ENCODE measurements around the gene ATG4B.

Gene ATG4B

GRCh38 chr2:241607162-241607885, 30.2 kb upstream of the ATG4B start:
- TF ChIP-seq GATA1 (IDR thresholded peaks at IDR 0.05; ENCODE audit: low read depth, low read length), result no peak
- TF ChIP-seq POLR2A (IDR thresholded peaks at IDR 0.05; ENCODE audit: low read length), result no peak
- no peak for DNase-seq

- DNase-seq, result no peak
- TF ChIP-seq POLR2A (IDR thresholded peaks at IDR 0.05; ENCODE audit: low read length), result no peak
- no peak for TF ChIP-seq GATA1 (IDR thresholded peaks at IDR 0.05; ENCODE audit: low read depth, low read length)
Observed at GRCh38 chr2:241608881-241609280, 28.6 kb upstream of the ATG4B start.

DNA sequence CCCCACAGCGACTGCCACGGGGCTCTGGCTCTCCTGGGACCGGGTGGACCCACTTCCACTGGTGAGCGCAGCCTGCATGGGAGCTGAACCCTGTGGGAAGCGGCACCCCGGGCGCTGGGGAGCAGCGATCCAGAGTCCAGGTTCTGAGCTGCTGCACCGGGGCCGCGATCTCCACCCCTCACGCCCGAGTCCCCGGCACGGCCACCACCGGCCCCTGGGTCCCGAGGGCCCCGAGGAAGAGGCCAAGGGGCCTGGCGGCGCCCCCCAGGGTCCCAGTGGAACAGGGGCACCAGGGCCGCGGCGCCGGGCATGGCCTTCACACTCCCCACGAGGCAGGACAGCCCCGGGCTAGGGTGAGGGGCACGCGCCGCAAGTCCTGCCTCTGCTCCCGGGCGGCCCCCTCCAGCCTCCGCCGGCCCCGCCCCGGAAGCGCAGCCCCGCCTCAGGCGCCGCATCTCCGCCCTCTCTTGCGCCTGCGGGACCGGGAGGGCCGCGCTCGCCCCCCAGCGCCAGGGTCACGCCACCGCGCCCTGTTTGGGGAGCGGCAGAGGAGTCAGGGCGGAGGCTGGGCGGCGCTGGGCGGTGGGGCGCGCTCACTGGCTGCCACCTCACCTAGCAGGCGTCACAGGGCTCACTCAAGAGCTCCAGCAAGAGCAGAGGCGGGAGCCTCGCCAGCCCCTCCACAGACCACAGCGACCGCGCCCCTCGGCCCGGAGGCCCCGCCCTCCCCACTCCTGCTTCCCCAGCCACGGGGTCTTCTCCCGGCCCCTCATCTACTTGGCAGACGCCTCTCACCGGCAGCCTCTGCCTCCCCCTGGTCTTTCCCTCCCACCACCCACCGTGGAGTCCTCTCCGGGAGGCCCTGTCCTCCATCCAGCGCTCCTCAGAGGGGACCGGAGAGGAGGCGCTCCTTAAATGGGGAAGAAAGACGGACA, 27.4 kb upstream of the ATG4B start:
- TF ChIP-seq POLR2A (IDR thresholded peaks at IDR 0.05; ENCODE audit: low read length) (no peak), GATA1 (IDR thresholded peaks at IDR 0.05; ENCODE audit: low read depth, low read length) (no peak)
- peak; percentile 94 to 95 for DNase-seq

DNA sequence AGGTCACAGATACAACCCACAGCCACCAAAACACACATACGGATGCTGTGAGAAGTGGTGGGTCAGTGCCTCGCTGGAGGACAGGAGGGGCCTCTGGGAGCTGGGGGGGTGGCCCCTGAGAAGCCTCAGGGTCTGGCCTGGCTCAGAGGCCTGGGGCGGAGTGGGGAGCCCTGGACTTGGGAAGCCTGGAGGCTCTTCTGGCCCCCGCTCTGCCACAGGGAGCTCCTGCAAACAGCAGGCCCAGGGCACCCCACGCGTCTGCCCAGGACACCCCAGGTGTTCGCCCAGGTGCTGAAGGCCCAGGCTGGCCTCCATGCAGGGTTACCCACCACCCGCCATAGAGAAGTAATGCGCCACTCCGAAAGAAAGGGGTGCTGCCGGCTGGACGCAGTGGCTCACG, 26.4 kb upstream of the ATG4B start:
- TF ChIP-seq POLR2A (IDR thresholded peaks at IDR 0.05; ENCODE audit: low read length) (no peak), GATA1 (IDR thresholded peaks at IDR 0.05; ENCODE audit: low read depth, low read length) (no peak)
- DNase-seq, result no peak

DNA sequence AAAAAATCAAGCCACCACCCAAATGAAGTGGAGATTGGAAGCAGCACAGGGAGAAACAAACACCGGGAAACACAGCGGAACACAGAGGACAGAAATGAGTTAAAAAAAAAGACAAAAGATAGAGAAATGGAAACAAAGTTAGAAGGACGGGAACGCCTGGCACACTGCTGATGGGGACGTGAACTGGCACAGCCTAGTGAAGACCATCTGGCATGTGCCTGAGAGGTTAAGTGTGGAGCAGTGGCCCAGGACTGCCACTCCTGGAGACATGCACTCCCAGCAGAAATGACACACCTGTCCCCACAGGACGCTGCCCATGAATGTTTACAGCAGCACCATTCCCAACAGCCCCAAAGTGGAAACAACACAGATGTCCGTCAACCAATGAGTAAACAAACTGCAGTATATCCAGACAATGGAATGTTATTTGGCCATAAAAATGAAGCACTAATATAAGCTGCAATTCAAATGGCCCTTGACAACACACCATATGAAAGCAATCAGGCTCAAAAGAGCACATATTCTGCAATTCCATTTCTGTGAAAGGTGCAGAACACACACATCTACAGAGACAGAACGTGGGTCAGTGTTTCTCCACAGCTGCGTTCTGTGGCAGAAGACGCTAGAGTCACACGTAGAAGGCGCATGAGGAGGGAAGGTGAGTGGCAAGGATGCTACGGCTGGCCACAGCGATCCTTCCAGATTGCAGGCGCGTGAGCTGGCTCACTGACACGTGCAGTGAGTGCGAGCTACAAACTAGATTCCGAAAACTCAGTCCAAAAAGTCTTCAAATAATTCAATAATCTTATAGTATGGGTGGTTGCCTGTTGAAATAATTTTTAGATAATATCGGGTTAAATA, 25.1 kb upstream of the ATG4B start:
- DNase-seq, result no peak

DNA sequence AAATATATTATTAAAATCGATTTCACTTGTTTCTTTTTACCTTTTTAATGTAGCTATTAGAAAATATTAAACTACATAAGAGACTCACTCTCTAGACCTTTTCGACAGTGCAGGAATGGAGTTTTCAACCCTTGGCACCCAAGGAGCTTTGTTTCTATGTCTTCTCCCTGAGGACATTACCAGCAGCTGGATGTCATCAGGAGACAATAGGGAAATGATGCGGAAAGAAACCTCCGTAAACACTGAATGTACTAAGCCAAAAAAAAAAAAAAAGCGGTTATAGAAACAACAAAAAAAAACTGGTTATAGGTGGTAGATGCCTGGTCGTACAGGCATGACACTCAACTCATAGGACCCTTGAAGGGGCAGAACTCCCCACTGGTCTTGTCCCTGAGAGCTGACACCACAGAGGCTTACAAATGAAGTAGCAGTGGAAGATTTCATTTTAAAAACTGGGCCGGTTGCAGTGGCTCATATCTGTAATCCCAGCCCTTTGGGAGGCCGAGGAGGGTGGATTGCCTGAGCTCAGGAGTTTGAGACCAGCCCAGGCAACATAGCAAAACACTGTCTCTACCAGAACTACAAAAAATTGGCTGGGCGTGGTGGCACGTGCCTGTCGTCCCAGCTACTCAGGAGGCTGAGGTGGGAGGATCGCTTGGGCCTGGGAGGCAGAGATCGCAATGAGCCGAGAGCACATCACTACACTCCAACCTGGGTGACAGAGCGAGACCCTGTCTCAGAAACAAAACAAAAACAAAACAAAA, 24.3 kb upstream of the ATG4B start:
- TF ChIP-seq POLR2A (IDR thresholded peaks at IDR 0.05; ENCODE audit: low read length) (no peak), GATA1 (IDR thresholded peaks at IDR 0.05; ENCODE audit: low read depth, low read length) (no peak)
- no peak for DNase-seq

More for the DNA sequence above, 25.1 kb upstream of the ATG4B start:
- TF ChIP-seq POLR2A (IDR thresholded peaks at IDR 0.05; ENCODE audit: low read length), result no peak
- no peak for TF ChIP-seq GATA1 (IDR thresholded peaks at IDR 0.05; ENCODE audit: low read depth, low read length)

GRCh38 chr2:241615041-241615440, 22.5 kb upstream of the ATG4B start:
- DNase-seq, result no peak
- no peak for TF ChIP-seq GATA1 (IDR thresholded peaks at IDR 0.05; ENCODE audit: low read depth, low read length)
- no peak for TF ChIP-seq POLR2A (IDR thresholded peaks at IDR 0.05; ENCODE audit: low read length)

DNA sequence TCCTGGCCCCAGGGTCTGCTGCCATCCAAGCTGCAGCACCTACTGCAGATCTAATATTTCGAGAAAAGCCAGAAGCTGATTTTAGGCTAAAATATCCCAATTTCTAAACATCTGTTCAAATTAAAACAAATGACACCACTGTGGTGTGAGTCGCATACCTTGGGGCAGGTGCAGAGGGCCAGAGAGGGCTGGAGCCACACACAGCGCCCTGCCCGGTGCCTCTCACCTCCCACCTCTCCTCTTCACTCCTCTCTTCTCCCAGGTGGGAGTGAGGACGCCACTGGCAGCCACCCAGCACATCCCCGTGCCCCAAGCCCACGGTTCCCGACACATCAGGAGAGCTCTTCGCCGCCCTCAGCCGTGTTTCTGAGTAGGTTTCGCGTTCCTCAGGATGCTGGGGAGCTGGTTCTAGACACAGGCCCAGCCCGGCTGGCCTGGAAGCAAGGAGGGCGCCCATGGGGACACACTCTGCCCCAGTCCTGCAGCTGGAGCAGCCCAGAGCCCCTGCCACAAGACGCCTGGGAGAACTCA, 21.9 kb upstream of the ATG4B start:
- TF ChIP-seq GATA1 (IDR thresholded peaks at IDR 0.05; ENCODE audit: low read depth, low read length) (no peak), POLR2A (IDR thresholded peaks at IDR 0.05; ENCODE audit: low read length) (no peak)
- no peak for DNase-seq

DNA sequence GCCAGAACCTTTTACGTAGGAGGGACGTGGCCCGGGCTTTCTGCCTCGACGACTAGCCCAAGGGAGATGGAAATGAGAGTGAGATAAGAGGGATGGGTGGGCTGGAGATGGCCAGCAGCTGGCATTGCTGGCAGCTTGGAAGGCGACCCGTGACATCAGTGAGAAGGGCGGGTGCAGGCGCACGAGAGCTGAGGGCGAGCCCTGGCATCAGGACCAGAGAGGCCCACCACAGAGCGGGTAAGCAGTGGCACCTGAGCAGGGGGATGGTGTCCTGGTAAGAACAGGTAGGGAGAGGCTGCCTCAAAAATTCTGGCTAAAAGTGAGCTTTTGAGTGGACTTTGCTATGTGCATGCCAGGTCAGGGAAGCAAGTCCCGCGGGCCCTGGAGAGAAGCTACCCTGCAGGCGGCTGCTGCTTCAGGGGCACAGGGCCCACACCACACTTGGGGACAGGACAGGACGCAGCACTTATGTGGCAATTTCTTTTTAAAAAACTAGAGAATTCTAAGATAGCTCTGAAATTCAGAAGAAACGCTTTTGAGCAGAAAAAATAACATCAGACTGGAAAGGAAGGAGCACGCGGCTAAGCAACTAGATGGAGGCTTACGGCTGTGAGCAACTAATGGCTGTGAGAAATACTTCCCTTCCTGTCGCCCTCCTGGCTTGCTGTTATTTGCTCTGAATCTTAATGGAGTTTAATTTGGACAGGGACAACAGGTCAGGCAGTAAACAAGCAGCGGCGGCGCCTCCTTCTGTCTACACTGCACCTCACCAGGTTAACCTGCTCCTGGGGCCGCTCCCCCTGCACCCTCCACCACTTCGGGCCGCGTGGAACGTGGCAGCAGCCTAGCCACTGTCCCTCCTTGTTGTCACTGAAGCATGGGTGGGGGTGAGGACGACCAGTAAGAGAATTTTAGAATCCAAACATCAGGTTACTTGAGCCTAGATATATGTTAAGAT, 21.0 kb upstream of the ATG4B start:
- no peak for DNase-seq
- TF ChIP-seq GATA1 (IDR thresholded peaks at IDR 0.05; ENCODE audit: low read depth, low read length), result no peak
- no peak for TF ChIP-seq POLR2A (IDR thresholded peaks at IDR 0.05; ENCODE audit: low read length)

- DNase-seq, result no peak
- TF ChIP-seq POLR2A (IDR thresholded peaks at IDR 0.05; ENCODE audit: low read length) (no peak), GATA1 (IDR thresholded peaks at IDR 0.05; ENCODE audit: low read depth, low read length) (no peak)
Observed at GRCh38 chr2:241617431-241618154, 19.9 kb upstream of the ATG4B start.

DNA sequence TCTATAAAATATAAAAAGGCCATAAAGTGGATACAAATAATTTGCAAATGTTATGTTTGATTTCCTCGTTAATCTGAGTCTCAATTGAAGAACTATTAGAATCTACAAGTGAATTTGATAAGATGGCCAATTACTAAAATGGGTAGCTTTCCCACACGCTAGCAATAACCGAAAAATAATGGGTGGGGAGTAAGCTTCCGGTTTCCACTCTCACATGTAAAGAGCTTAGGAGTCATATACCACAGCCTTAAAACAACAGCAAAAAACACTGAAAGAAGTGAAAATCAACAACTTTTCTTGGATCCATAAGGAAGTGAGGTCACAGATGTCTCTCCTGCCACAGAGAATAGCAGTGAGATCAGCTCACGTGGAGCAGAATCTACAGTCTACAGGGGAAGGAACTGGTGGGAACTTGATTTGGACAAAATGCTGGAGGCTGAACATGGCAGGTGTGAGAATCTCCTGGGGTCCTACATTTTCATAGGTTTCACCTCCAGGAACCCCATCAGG, 19.1 kb upstream of the ATG4B start:
- DNase-seq, result no peak
- no peak for TF ChIP-seq POLR2A (IDR thresholded peaks at IDR 0.05; ENCODE audit: low read length)
- no peak for TF ChIP-seq GATA1 (IDR thresholded peaks at IDR 0.05; ENCODE audit: low read depth, low read length)
